SH-SY5Y (cell line): Measurements from ENCODE around the gene NPBWR2.

Source experiments
- GATA2 ChIP-seq: IDR thresholded peaks from 2 replicates; pipeline ENCODE4 v1.6.1; 2011; ENCODE audit warnings: mild to moderate bottlenecking, low read depth, low read length
- GATA3 ChIP-seq: IDR thresholded peaks from 2 replicates; pipeline ENCODE4 v1.6.1; 2011; ENCODE audit warnings: low read depth, mild to moderate bottlenecking, low read length, moderate library complexity

The NPBWR2 gene

DNA sequence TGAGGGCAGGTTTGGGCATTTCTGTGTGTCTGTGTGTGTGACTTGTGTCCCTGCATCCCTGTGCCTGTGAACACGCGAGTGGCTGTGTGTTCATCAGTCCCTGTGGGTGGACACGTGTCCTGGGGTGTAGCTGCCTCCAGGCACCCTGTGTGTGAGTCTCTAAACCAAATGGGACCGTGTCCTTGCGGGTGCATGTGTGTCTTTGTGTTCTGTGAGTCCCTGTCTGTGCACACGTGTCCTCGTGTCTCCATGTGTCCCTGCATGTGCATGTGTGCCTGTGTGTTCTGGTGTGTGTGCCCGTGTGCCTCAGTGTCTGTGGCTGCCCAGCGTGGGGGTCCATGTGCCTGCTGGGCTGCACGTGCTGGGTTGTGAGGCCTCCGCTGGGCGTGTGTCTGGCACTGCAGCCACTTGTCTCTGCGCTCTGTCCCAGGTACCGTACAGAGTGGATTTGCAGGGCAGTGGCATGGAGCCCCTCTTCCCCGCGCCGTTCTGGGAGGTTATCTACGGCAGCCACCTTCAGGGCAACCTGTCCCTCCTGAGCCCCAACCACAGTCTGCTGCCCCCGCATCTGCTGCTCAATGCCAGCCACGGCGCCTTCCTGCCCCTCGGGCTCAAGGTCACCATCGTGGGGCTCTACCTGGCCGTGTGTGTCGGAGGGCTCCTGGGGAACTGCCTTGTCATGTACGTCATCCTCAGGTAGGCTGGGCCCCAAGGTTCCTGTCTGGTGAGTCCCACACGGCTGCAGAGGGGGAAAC, 14.9 kb downstream of the NPBWR2 start:
- TF ChIP-seq GATA2 (no peak), GATA3 (no peak)

DNA sequence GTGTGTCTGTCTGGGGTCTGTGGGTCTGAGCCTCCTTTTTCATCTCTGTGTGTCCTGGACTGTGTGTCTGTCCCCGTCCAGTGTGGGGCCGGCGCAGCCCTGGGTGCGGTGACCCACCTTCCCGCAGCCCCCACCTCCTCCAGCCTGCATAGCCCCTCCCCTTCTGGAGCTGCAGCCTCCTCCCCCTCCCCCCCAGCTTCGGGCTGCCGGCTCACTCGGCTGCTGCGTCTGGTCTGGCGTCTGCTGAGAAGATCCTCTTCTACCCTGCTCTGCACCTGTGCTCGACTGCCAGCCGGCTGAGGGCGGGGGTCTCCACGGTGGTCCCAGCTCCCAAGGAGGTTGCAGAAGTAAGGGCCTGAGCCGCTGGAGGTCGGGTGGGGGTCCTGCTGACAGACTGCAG, 15.6 kb downstream of the NPBWR2 start:
- no peak for TF ChIP-seq GATA3
- TF ChIP-seq GATA2, result no peak

DNA sequence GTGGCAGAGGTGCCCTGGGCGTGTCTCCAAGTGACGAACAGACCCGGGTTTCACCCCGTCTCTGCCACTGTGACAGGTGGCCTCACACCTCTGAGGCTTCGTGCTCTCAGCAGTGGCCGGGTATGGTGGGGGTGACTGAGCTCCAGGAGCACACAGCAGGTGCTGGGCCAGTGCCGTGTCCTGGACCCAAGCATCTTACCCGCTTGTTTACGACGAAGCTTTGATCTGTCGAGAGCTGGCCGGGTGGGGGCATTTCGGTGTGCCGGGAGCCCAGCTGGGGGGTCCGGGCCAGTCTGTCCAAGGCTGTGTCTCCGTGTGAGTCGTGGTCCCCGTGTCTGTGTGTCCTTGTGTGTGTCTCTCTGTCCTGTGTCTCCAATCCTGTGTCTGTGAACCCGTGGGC, 16.0 kb downstream of the NPBWR2 start:
- TF ChIP-seq GATA3, result no peak
- no peak for TF ChIP-seq GATA2

DNA sequence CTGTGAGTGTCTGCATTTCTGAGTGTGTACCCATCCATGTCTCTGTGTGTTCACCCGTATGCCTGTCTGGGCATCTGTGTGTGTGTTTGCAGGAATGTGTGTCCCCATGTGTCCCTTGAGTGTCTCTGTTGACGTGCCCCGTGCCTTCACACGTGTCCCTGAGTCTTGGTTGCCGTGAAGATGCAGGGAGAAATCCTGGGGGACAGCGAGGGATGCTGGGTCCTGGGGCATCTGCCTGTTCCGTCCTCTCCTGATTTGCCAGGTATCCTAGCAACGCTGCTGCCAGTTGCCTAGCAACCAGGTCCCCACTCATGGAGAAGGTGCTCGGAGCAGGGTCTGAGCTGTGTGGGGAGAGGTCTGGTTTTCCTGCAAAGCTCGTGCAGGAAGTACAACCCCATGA, 17.2 kb downstream of the NPBWR2 start:
- TF ChIP-seq GATA2, result no peak
- no peak for TF ChIP-seq GATA3

DNA sequence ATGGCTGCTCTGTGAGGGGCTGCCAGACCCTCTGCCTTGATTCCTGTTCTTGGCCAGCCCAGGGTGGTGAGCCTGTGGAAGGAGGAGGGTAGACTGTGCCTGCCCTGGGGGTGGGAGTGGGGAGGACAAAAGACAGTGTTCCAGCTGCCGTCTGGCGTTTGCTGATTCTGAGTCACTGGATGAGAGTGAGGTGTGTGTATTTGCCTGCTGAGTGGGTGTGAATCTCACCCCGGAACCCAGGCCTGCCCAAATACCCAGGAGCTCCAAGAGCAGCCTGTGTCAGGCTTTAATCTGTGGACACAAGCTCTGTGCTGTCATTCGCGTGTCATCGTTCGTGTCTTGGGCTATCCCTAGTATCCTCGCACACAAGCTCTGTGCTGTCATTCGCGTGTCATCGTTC, 20.6 kb downstream of the NPBWR2 start:
- TF ChIP-seq GATA3 (no peak), GATA2 (no peak)

DNA sequence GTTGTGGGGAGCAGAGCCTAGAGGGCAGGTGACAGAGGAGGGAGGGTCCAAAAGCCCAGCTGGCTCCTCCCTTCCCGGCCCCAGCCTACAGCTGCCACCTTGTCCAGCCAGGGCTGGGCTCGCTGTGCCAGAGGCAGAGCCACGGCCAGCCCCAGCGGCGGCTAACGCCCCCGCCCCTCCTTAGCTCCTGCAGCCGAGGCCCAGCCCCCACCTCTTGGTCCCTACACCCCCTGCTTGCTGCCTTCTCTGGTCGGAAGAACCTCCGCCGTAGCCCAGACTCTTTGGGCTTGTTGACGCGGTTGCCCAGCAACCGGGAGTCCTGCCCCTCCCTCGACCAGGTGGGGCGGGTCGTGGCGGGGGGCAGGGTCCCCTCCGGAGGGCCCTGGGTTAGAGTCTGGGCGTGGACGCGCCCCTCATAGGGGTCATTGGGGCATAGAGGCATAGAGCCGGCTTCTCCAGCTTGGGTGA, 22.6 kb downstream of the NPBWR2 start:
- TF ChIP-seq GATA2 (no peak), GATA3 (no peak)

DNA sequence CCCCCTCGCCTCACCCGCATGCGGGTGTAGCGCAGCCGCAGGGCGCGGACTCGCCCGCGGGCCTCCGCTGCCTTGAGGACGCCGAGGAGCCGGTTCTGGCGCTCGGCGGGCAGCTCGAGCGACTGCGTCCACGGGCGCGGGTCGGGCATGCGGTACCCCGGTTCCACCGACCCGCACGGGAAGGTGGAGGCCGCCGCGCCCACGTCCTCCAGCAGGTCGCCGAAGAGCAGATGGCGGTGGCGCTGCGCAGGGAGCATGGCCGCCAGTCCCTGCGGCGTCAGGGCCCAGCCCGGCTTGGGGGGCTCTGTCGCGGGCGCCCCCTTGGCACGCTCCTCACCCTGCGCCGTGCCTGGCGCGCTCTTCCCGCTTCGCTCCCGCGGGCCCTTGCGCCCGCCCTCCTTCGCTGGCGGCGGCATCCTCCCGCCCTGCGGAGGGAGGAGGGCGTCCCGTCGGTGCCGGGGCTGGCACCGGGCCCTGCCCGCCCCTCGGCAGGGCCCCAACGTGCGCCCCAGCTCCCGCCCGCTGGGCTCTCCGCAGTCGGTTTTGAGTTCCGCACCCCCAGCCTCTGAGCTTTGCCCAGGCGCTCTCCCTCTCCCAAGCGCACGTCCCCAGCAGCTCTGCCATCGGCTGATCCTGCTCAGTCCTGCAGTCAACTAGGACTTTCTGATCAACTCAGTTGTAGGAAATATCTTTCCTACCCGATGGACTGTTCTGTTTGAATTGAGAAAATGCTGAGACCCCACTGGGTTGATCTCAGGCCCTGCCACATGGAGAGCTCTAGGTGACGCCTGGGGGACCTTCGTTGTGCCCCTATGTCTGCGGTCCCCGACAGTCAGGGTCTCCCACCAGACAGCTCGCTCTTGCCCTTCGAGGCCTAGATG, 23.3 kb downstream of the NPBWR2 start, which contains the start of gene LKAAEAR1:
Gene LKAAEAR1, minus strand, starts transcription at position 595 of the 881 bp plus-strand sequence. Its CDS starts 179 bp downstream, at position 416.
- TF ChIP-seq GATA3, result no peak
- TF ChIP-seq GATA2, result no peak

DNA sequence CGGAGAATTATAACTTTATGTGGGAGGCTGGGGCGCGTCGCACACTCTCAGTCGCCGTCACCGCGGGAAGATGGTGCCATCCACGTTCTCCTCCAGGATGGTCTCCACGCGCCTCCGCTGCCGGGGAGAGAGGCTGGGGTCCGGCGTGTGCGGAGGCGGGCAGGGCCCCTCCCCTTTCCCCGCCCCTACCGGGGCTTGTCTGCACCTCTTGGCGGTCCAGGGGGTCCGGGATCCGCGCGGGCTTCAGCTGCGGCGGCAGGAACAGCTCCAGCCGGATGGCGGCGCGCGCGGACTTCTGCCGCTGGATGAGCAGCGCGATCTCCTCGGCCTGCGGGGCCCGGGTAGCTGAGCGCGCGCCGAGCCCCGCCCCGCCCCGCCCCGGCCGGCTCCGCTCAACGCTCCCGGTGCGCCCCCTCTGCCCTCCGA, 24.0 kb downstream of the NPBWR2 start:
- TF ChIP-seq GATA2, result no peak
- no peak for TF ChIP-seq GATA3

DNA sequence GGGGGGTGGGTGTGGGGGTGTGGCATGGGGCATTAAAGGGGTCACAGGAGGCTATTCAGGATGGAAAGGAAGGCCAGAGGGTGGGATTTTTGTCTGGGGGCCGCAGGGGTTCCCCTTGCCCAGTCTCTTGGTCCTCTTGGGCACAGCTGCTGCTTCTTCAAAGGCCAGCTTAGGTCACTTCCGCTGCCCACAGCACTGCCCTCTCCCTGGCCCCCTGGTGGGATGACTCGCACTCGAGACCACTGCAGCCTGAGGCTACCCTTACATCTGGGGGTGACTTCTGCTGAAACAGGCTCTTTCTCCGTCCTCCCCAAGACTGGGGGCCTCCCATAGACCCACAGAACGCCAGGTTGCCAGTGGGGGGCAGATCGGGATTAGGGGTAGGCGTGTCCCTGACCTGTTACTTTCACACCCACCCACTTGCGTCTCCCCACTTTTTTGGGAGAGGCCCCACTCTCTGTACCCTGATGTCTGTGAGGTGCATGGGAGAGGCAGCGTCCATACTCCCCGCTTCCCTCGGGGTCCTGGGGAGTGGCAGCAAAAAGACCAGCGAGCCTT, 24.5 kb downstream of the NPBWR2 start:
- no peak for TF ChIP-seq GATA3
- no peak for TF ChIP-seq GATA2

DNA sequence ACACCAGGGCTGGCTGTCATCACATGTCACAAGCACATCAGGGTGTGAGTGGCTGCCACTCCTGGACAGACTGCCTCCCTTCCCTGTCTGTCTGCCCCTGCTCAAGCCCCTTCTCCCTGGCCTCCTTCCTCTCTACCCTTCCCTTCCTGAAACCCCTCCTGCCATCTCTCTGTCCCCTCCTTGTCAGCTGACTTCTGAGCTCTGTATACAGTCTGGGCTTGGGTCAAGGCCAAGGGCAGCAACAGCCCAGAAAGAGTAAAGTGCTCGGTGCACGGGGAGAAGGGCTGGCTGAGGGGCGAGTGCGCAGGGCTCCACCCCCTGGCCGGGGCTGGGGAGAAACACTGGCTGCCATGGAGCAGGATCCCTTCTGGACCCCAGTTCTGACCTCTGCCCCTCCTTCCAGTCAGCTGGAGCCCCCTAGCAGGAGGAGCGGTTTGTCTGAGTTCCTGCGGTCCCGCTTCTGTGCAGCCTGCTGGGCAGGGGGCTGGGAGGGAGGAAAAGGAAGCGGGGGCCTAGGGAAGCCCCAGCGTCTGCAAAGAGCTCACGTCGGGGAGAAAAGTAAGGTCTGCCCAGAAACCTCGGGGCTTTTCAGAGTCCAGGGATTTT, 25.1 kb downstream of the NPBWR2 start:
- TF ChIP-seq GATA3, result no peak
- no peak for TF ChIP-seq GATA2

DNA sequence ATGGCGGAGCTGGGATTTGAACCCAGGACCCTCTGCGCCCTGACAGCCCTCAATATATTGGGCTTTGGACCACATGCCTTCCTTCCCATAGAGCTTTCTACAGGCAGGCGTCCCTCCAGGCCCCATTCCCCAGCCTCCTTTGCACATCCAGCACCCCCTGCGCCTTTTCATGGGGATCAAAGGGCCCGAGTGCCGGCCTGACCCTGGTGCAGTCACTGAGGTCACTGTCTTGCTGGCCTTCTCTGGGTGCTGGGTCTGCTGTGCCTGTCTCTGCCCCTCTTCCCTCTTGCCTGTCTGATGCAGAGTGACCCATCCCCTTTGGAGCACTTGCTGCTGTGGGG, 25.8 kb downstream of the NPBWR2 start:
- no peak for TF ChIP-seq GATA2
- TF ChIP-seq GATA3, result no peak

DNA sequence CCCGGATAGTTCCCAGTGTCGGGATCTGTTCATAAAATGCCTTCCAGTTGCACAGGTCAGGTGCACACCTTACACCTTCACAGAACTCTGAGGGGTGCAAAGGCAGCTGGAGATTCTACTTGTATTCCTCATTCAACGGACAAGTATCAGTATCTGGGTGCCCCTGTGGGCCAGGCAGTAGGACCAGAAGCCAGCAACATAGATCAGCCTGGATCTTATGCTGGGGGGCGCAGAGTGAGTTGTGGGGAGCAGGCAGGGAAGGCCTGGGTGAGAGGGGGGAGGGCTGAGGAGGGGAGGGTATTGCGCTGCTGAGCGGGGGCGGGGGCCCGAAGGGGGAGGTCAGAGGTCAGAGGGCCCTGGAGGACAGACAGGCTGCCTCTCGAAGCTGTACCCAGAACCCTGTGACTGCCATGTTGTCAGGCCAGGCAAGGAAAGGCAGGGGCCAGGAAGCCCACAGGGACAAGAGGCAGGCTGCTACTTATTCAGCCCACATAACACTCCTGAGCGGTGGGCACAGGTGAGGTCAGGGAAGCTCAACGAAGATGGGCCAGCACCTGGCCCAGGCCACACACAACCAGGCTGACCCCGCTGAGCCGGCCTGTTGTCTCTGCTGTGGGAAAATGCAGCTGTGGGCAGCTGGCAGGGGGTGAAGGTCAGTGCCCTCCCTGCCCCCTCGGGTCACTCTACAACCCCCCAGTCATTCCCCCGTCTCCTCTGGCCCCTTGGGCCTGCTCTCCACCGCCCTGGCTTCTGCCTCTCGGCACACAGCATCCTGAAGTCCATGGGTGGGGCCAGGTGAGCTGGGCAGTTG, 26.3 kb downstream of the NPBWR2 start:
- TF ChIP-seq GATA3, result no peak
- no peak for TF ChIP-seq GATA2
